SH-SY5Y (cell line): ENCODE measurements around the gene ZNF205.

Experiments used
- GATA2 ChIP-seq: IDR thresholded peaks from 2 replicates; pipeline ENCODE4 v1.6.1; 2011; ENCODE audit warnings: mild to moderate bottlenecking, low read depth, low read length
- GATA3 ChIP-seq: IDR thresholded peaks from 2 replicates; pipeline ENCODE4 v1.6.1; 2011; ENCODE audit warnings: low read depth, mild to moderate bottlenecking, low read length, moderate library complexity

GRCh38 chr16:3164121-3164991 is 52.0 kb downstream of the ZNF205 start:
- TF ChIP-seq GATA3 (no peak), GATA2 (no peak)
